NCI-H446 (cell line): ENCODE data around the gene SGMS1.

ENCODE experiments used
- DNase-seq, 2 experiments: peaks; one replicate each; lab custom pipeline; 2025; lab: John Stamatoyannopoulos, UW

Gene SGMS1

DNA sequence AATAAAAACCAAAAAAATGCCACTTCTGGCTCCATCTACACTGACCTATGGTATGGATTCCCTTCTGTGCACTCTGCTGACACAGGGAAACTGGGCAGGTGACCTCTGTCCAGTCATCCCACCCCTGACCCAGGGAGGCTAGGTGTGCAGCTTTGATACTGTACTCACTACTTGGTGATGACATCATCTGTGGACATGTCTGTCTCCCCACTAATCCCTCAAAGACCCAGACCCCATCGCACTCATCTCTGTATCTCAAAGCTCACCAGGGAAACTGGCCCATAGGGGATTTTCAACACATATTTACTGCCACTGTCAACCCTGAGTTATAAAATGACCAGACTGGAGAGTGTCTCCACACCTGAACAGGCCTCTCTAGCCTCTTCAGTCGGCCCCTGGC lies 10.6 kb downstream of the SGMS1 start:
- no peak for DNase-seq

- peak in 1 of 2 experiments; percentile 46 for DNase-seq
Measured at GRCh38 chr10:50610368-50610767, 13.4 kb downstream of the SGMS1 start.

GRCh38 chr10:50607356-50607925 lies 16.3 kb downstream of the SGMS1 start:
- no peak for DNase-seq

DNA sequence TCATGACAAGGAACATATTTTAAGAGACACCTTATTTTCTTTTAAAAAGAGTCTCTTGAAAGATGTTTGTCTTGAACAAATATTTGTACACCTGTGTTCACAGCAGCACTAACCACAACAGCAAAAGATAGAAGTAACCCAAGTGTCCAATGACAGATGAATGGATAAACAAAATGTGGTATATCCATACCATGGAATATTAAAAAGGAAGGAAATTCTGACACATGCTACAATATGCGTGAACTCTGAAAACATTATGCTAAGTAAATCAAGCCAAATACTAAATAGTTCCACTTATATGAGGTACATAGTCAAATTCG lies 17.8 kb downstream of the SGMS1 start:
- DNase-seq: no peak

DNA sequence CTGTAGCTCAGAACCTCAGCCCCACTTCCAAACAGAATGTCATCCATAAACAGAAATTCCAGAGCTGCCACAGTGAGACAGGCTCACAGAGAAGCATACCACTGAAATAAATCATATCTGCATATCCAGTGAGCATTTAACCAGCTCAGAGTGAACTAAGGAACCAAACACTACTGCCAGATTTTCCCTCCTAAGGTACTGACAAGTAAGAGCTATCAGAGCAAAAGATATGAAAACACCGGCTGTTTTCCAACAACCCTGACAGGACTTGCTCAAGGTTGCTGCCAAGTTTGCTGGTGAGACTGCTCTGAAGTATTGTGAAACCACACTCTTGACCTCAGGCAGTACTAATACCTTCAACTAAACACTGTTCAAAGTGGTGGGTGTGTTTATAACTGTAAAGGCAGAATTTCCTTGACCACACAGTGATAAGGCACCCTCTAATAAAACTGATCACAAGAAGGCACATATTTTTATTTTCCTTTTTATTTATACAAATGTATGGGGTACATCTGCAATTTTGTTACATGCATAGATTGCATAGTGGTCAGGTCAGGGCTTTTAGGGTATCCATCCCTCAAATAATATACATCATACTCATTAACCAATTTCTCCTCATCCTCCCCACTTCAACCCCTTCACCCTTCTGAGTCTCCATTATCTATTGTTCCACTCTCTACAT lies 18.3 kb downstream of the SGMS1 start:
- peak in 1 of 2 experiments; percentile 75 for DNase-seq

- no peak for DNase-seq
Measured at GRCh38 chr10:50604809-50605208, 18.9 kb downstream of the SGMS1 start.

GRCh38 chr10:50604049-50604640 lies 19.6 kb downstream of the SGMS1 start:
- DNase-seq: no peak

GRCh38 chr10:50603151-50603850 lies 20.5 kb downstream of the SGMS1 start:
- no peak for DNase-seq

- no peak for DNase-seq
Measured at GRCh38 chr10:50601974-50602373, 21.8 kb downstream of the SGMS1 start.

DNA sequence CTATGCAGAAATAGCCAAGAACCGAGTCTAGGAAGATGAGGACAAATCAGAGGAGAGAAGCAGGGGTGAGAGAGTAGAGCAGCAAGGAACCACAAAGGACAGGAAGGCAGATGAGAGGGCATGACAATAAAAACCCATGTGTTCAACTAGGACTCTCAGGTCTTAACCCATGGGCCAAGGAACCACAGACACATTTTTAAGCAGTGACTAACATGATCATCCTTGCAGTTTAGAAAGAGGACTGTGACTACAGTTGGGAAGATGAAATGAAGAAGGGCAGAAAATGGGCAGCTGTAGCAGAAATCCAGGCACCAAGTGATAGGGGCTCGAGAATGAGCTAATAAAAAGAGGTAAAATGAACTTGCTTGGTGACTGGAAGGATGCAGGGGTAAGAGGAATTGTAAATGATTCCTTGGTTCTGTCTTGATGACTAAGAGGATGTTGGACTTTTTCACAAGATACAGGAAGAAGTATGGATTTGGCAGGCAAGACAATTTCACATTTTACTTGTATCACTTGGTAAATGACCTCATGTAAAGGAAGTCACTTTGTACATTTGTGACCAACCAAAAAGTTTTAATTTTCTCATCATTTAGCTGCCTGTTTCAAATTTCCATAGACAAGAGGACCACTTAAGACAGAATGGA lies 22.8 kb downstream of the SGMS1 start:
- DNase-seq: no peak

DNA sequence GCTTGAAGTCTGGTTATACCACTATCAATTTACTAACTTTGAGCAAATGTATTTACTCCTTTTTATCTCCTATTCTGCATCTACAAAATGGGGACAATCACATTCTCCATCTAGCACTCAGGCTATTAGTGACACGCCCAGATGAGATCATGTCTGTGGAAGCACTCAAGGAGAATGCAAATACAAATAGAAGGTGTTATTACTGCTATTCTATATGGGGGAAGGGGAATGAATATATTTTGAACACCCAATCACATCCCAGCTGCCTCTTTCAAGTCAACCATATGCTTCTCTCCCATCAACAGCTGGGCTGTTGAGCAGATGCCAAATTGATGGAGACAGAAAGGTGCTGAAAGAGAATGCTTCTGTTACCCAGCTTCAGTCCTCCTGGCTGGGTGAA lies 23.5 kb downstream of the SGMS1 start:
- DNase-seq: no peak

DNA sequence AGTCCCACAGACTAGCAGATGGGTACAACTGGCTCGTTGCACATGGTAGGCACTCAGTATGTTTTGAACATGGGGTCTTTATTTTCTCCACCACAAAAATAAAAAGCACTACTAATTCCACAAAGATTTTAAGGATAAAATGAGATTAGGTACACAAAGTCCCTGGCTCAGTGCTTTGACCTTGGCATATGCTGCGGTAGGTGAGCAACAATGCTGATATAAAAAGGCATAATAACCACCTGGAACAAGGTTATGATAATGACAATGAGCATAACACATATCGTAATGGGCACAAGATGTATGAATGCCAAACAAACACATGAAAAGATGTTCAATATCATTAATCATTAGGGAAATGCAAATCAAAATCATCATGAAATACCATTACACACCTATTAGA lies 26.9 kb downstream of the SGMS1 start:
- no peak for DNase-seq

GRCh38 chr10:50596456-50596855 lies 27.3 kb downstream of the SGMS1 start:
- no peak for DNase-seq

GRCh38 chr10:50595785-50596184 lies 28.0 kb downstream of the SGMS1 start:
- DNase-seq: no peak

- DNase-seq: peak in 1 of 2 experiments; percentile 22
Measured at GRCh38 chr10:50593523-50594376, 30.0 kb downstream of the SGMS1 start.

GRCh38 chr10:50592961-50593418 lies 30.8 kb downstream of the SGMS1 start:
- peak in 1 of 2 experiments; percentile 47 for DNase-seq

GRCh38 chr10:50590935-50591334 lies 32.8 kb downstream of the SGMS1 start:
- no peak for DNase-seq

- no peak for DNase-seq
Measured at GRCh38 chr10:50586740-50587088, 37.0 kb downstream of the SGMS1 start.

DNA sequence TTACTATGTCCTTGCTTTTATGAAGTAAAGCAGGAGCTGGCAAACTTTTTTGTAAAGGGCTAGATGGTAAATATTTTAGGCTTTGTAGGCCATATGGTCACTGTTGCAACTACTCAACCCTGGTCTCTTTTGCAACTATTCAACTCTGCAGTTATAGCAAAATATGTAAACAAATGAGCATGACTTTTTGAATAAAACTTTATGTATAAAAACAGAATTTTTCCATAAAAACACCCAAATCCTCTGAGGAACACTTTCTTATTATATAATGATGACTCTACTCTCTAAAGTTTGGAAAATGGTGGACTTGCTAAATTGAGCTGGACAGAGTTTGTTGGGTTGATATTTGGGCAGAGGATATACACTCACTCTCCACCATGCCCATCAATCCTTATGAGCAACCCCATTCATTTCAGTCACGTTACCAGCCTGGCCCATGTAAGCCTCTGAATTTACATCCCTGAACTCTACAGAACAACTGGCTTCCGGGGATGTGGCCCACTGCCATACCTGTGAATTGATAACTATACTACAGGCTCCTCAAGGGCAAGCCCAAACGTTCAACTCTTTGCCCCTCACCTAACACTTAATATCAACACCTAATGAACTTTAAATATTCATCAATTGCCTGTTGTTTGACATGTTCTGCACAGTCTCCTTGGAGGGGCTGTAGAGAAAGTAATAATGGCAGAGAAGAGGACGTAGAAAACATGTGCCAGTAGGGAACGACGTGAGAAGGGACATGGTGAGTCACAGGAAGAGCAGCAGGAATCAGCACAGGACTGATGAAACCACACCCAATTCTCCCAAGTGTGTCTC lies 37.6 kb downstream of the SGMS1 start:
- DNase-seq: no peak
